Fibroblast of lung (primary cell): ENCODE data around the gene AP4E1. TPM values are rescaled to one million over a fixed set of nuclear protein-coding genes. Genes with fewer than 3 reads are reported as not detected.

ENCODE experiments used
- DNase-seq, 2 donors: peaks; one replicate each; pipeline versions ENCODE4 v3.0.0 to v3.0.0-alpha.2; 2010; ENCODE audit warnings: low read depth in 2 of 2
- H2AFZ ChIP-seq: 2 replicates; pipeline ENCODE4 v1.5.1; 2012; ENCODE audit warnings: low read length, control low read depth, inconsistent platforms
- H3K27ac ChIP-seq: 2 replicates; pipeline ENCODE4 v1.5.1; 2011; ENCODE audit warnings: low read length, control low read depth; ENCODE audit not compliant: insufficient read depth
- H3K27me3 ChIP-seq: 2 replicates; pipeline ENCODE4 v1.5.1; 2011; ENCODE audit warnings: mild to moderate bottlenecking, low read length; ENCODE audit not compliant: control insufficient read depth, insufficient read depth
- H3K36me3 ChIP-seq: 2 replicates; pipeline ENCODE4 v1.5.1; 2011; ENCODE audit warnings: low read length; ENCODE audit not compliant: control insufficient read depth, insufficient read depth
- H3K4me1 ChIP-seq: 2 replicates; pipeline ENCODE4 v1.5.1; 2011; ENCODE audit warnings: low read length; ENCODE audit not compliant: control insufficient read depth, insufficient read depth; ENCODE audit errors: extremely low read depth
- H3K4me2 ChIP-seq: 2 replicates; pipeline ENCODE4 v1.5.1; 2011; ENCODE audit warnings: low read length, control low read depth; ENCODE audit not compliant: insufficient read depth; ENCODE audit errors: extremely low read depth
- H3K4me3 ChIP-seq, 4 experiments: fragments of 200-600 bp in 1 of 4; sonication (generic) in 1 of 4; replicated peaks in 1 of 4; 2 replicates each; pipeline ENCODE4 v1.5.1; 2011 to 2016; ENCODE audit warnings: low read length in 4 of 4, low read depth in 3 of 4, mild to moderate bottlenecking in 3 of 4, control low read depth in 2 of 4, inconsistent platforms in 1 of 4, mixed read lengths in 1 of 4; ENCODE audit not compliant: insufficient read depth in 1 of 4; ENCODE audit errors: control extremely low read depth in 1 of 4
- H3K79me2 ChIP-seq: 2 replicates; pipeline ENCODE4 v1.5.1; 2012; ENCODE audit warnings: mild to moderate bottlenecking, low read length, inconsistent platforms; ENCODE audit not compliant: control insufficient read depth, insufficient read depth
- H3K9ac ChIP-seq: 2 replicates; pipeline ENCODE4 v1.5.1; 2011; ENCODE audit warnings: mild to moderate bottlenecking, low read length, control low read depth; ENCODE audit not compliant: insufficient read depth
- H3K9me3 ChIP-seq: 2 replicates; pipeline ENCODE4 v1.5.1; 2012; ENCODE audit warnings: low read depth, low read length; ENCODE audit not compliant: control insufficient read depth, insufficient read depth
- H4K20me1 ChIP-seq: 2 replicates; pipeline ENCODE4 v1.5.1; 2011; ENCODE audit warnings: low read length; ENCODE audit not compliant: control insufficient read depth, insufficient read depth; ENCODE audit errors: extremely low read depth
- EZH2 ChIP-seq: IDR thresholded peaks from 2 replicates; pipeline ENCODE4 v1.5.1; 2012; ENCODE audit warnings: low read length, control low read depth, mild to moderate bottlenecking; ENCODE audit errors: missing control alignments
- polyA plus RNA-seq, 2 donors: library from polyadenylated mRNA; depleted of rRNA in 1 of 2; stranded (reverse) in 1 of 2; unstranded in 1 of 2; fragments of >200 nt; gene quantifications; 2 replicates each; pipeline ENCODE4 v1.2.1, GENCODE V29; 2011 to 2012; ENCODE audit warnings: missing spikeins in 1 of 2
- total RNA-seq: library from RNA; depleted of rRNA; stranded (reverse); fragments of >200 nt; gene quantifications from 2 replicates; pipeline ENCODE4 v1.2.1, GENCODE V29; 2014
- TF ChIP-seq, protein P1 (sequence below), 2 donors: IDR thresholded peaks in 1 of 2; conservative IDR thresholded peaks in 1 of 2; 1 replicate in 1 of 2; 2 replicates in 1 of 2; pipeline ENCODE4 v1.5.1; 2011 to 2012; ENCODE audit warnings: low read length in 2 of 2, control low read depth in 1 of 2, inconsistent platforms in 1 of 2, low read depth in 1 of 2, mild to moderate bottlenecking in 1 of 2

Gene AP4E1
- total and polyA plus RNA-seq, 2 donors (not counting 1 experiment from before 2014, with no cell fraction given) = 7.3 to 19.7 TPM

DNA sequence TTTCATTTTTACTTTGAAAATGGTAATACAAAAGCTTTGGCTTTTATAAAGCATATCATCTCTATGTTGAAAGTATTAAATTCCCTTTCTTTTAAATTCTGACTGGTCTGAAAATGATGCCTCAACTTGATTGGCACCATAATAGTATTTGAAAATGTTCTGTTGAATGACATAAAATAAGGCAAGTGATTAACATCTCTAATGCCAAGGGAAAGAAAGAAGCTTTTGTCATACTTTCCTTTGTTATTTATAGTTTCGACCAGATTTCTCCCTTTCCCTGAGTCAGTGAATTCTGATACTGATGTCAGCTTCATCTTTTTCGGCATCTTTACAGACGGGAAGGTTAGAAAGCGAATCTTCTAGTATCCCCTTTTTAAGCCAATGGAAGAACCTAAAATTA lies 3.4 kb upstream of the AP4E1 start:
- Histone ChIP-seq H4K20me1 (no peaks in the 10 kb centered on the region), H3K27ac (no peak overlapping the region), H3K27me3 (no peaks in the 10 kb centered on the region), H3K9ac (no peak overlapping the region), H2AFZ (no peak overlapping the region), H3K9me3 (no peaks in the 10 kb centered on the region), H3K4me3 (no peak overlapping the region), H3K4me1 (peaks cover 6% of the 10 kb centered on the region), H3K36me3 (no peaks in the 10 kb centered on the region), H3K79me2 (peaks cover 9% of the 10 kb centered on the region), H3K4me2 (no peak overlapping the region)
- TF ChIP-seq, protein P1, sequence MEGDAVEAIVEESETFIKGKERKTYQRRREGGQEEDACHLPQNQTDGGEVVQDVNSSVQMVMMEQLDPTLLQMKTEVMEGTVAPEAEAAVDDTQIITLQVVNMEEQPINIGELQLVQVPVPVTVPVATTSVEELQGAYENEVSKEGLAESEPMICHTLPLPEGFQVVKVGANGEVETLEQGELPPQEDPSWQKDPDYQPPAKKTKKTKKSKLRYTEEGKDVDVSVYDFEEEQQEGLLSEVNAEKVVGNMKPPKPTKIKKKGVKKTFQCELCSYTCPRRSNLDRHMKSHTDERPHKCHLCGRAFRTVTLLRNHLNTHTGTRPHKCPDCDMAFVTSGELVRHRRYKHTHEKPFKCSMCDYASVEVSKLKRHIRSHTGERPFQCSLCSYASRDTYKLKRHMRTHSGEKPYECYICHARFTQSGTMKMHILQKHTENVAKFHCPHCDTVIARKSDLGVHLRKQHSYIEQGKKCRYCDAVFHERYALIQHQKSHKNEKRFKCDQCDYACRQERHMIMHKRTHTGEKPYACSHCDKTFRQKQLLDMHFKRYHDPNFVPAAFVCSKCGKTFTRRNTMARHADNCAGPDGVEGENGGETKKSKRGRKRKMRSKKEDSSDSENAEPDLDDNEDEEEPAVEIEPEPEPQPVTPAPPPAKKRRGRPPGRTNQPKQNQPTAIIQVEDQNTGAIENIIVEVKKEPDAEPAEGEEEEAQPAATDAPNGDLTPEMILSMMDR (conservative IDR thresholded peaks at IDR 0.05 in 1 of 2, IDR thresholded peaks at IDR 0.05 in 1 of 2; ENCODE audit: low read depth in 1 of 2, low read length in 2 of 2) = no peak
- TF ChIP-seq EZH2 = no peak
- no peak for DNase-seq

DNA sequence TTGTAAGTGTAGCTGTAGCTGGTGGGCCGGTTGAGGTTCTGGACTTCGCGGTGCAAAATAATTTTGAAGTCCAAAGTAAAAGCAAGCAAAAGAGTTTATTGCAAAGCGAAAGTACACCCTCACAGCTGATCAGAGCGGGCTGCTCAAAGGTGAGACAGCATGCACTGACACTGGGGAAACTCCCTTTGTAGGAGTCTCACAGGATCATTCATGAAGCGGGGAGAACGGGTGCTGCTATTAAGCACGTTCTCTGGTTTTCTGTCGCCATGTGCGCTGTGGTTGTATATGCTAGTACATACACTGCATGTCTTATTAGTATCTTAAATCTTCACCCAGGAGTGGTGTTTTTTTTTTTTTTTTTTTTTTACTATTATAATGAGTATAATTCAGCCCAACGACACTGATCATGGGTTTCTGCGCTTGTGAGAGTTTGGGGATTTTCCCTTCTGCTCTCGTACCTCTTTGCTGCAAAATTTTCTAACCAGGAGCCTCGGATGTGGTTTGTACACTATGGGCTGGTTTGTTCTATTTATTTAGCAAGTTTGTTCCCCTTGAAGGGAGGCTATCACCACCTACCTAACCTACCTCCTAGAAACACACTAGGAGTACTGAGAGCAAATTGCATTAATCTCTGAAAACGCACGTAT lies 1.4 kb upstream of the AP4E1 start:
- peak overlapping the region; percentile 87 for H3K27ac ChIP-seq
- no peak for TF ChIP-seq EZH2
- TF ChIP-seq, protein P1 (conservative IDR thresholded peaks at IDR 0.05 in 1 of 2, IDR thresholded peaks at IDR 0.05 in 1 of 2; ENCODE audit: low read depth in 1 of 2, low read length in 2 of 2) = no peak
- H4K20me1 ChIP-seq = no peaks in the 10 kb centered on the region
- no peak for DNase-seq
- peak overlapping the region; percentile 75 to 95 (median 90) for H3K4me3 ChIP-seq
- H3K27me3 ChIP-seq = no peaks in the 10 kb centered on the region
- H2AFZ ChIP-seq = peak overlapping the region; percentile 99
- peak overlapping the region; percentile 91 for H3K9ac ChIP-seq
- peak overlapping the region; percentile 99 for H3K4me2 ChIP-seq
- peaks cover 9% of the 10 kb centered on the region for H3K79me2 ChIP-seq
- no peaks in the 10 kb centered on the region for H3K36me3 ChIP-seq
- no peaks in the 10 kb centered on the region for H3K9me3 ChIP-seq
- peaks cover 9% of the 10 kb centered on the region for H3K4me1 ChIP-seq

DNA sequence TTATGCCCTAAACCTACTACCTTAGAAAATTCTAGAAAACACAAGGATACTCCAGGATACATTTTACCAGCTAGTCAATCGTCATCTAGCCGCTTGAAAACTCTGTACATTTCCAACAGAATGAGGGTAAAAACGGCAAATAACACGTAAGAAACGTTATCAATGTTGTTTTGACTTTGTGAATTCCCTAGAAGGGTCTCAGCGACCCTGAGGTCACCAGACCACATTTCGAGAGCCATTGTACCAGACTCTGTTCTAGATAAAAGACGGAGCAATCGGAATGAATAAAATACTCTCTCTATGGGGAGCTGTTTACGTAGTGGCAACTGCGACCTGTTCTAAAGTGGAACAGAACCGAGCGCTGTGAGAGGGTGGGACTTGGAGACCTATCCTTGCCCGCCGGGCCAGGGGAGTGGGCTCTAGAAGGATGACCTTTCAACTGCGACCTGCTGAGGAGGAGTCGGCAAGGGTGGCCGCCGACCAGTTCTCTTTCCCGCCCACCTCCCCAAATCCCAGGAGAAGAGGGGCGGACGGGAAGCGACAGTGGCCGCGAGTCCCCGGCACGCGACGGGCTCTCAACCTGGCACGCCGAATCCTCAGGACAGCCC lies 778 bp upstream of the AP4E1 start:
- Histone ChIP-seq H4K20me1 (no peaks in the 10 kb centered on the region), H3K4me2 (peak overlapping the region; percentile 99), H3K4me1 (peaks cover 9% of the 10 kb centered on the region), H3K4me3 (peak overlapping the region; percentile 75 to 95 (median 90)), H3K27ac (peak overlapping the region; percentile 87), H3K9me3 (no peaks in the 10 kb centered on the region), H3K27me3 (no peaks in the 10 kb centered on the region), H2AFZ (peak overlapping the region; percentile 99), H3K79me2 (peaks cover 9% of the 10 kb centered on the region), H3K9ac (peak overlapping the region; percentile 91), H3K36me3 (no peaks in the 10 kb centered on the region)
- DNase-seq = peak in 1 of 2 donors; percentile 32
- TF ChIP-seq EZH2 = no peak
- TF ChIP-seq, protein P1 (conservative IDR thresholded peaks at IDR 0.05 in 1 of 2, IDR thresholded peaks at IDR 0.05 in 1 of 2; ENCODE audit: low read depth in 1 of 2, low read length in 2 of 2) = no peak
